HG03045 (cell line): Measurements from ENCODE around the gene MCTS1.
"Not testable (repeated sequence)": the region's sequence is repeated elsewhere in the genome, so short reads cannot be mapped to it uniquely, and the experiment has no call there.

Experiments
- ATAC-seq: cut with Tn5 transposase; IDR thresholded peaks from one replicate; pipeline ENCODE4 v1.9.1; 2021; ENCODE audit warnings: mild to moderate bottlenecking, moderate library complexity; ENCODE audit not compliant: unreplicated experiment

Gene MCTS1

DNA sequence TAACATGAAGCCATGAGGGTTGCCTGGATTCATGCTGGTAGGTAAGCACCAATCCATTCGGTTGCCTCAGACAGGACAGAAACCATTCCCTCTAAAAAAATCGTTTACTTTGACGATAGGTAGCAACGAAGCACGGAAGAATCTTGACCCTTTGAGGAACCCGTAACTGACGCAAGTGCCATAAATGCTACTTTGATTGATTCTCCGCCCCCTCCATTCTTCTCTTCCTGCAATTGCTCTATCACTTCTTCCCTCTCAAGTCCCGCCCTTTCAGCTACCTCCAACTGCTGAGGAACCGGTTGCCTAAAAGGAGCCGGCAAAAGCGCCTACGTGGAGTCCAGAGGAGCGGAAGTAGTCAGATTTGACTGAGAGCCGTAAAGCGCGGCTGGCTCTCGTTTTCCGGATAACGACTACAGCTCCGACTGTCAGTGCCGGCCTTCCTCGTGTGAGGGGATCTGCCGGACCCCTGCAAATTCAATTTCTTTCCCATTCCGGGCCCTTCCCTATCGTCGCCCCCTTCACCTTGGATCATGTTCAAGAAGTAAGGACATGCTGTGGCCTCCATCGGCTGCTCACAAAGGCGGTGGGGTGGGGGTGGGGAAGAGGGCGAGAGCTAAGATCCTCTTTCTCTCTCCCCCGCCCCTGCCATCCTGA is at the start of gene MCTS1:
Gene MCTS1, plus strand, starts transcription at position 395 of the 654 bp plus-strand sequence. Its CDS starts 136 bp downstream, at position 531.
- ATAC-seq = peak; percentile 91

- no peak for ATAC-seq
Observed at GRCh38 chrX:120556251-120556650, 47.6 kb upstream of the MCTS1 start.

DNA sequence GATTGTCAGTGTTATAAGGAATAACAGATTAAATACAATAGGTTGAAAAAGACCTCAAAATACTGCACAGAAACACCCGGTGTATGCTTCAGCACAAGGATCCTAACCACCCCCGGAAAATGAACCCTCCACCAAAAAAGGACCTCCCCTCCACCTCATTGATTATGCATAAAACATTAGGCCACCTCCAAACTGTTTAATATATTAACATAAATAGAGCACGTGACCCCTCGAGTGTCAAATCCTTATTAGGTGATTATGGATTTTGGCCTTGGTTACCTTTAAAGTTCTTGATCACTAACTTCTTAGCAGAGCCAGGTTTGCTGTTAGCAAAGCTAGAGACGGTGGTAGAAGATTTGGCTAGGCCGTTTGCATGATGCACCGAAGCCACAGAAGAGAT is 44.1 kb upstream of the MCTS1 start:
- no peak for ATAC-seq

DNA sequence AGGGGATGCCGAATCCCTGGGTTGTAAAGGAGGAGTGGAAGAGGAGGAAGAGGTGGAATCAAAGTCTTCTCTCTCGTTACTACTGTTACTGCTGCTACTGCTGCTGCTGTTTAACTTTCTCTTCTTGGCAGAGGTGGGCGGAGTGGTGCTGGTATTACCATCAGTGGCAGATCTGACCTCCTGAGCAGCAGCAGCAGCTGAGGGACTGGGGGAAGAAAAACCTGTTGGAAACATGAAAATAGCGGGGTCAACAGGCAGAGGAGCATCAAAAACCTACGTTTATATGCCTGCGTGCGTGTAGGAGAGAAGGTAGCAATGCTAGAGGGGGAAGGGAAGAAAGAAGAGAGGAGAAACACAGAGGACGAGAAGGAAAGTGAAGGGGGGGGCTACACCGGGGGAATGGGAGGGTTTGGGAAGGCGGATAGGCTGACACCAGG is 43.5 kb upstream of the MCTS1 start:
- peak; percentile 45 for ATAC-seq

DNA sequence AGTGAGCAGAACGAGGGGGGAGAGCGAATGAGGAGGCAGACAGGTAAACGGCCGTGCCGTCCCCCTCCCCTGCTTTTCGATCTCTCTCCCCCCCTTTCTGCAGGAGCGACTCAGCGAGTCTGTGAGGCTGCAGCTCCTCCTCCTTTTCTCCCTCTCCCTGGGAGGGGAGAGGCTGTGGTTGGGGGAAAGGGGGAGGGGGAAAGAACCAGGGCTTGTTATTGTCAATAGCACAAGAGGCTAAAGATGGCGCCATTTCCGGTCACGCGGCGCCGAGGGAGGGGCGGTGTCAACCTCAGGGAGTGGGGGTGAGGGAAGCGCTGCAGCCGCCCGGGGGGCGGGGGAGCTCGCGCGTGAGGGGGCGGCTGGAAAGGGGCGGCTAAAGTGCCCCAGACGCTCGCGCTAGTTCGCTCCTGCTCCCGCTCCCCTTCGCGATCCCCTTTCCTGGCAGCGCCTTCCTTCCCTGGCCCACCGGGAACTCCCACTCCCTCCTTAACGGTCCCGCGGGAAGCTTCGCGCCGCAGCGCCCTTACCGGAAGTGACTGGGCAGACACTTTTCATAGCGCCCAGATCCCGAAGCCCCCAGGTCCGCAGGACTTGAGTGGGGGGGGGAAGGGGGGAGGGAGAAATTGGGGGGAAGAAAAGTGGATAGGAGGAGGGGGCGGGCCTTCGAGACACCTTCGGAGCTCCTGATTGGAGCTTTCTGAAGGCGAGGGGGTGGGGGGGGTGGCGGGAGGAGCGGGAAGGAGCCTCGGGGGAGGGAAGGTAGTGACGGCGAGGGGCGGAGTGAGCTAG is 42.9 kb upstream of the MCTS1 start, which contains the start of gene CUL4B:
Gene CUL4B, minus strand, starts transcription at position 121 of the 792 bp plus-strand sequence. CDS start 324 bp downstream, outside the sequence.
- peak; percentile 90 for ATAC-seq

DNA sequence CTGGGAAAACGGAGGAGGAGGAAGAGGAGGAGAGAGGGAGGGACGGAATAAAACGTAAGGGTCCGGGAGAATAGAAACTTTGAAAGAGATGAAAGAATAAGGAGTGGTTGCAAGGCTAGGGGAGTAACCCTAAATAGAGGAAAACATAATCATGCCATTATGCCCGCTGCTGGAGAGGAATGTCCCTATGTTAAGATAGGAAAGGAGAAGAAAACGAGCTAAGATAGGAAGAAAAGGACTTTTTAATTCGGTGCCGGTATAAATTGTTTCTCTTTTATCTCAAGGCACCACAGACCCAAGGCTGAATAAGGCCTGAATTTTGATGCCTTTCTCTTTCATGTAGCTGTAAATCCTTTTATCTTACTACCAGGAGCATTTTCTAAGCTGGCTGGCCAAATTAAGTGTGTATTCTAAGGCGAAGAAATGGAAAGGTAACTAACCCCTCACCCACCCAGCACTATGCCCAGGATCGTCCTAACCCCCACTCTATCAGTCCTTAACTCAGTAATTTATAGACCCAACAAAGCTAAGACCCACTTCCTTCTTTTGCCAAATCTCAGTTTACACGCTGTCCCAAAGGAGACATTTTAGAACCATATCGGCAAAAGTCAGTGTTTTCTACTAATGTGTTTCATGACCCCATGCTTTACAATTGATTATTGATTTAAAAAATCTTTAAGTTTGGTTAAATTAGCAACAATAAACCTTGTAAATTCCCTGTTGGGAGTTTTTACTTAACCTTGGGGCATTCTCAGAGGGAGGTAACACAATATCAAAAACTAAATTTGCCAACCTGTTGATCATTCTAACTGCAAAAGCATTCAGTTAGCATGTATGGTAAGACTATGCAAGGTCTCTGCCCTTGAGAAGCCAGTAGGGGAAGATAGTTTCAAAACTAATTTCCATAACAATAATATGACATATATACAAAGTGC is 42.0 kb upstream of the MCTS1 start:
- no peak for ATAC-seq

- no peak for ATAC-seq
Observed at GRCh38 chrX:120562569-120562926, 41.4 kb upstream of the MCTS1 start.

DNA sequence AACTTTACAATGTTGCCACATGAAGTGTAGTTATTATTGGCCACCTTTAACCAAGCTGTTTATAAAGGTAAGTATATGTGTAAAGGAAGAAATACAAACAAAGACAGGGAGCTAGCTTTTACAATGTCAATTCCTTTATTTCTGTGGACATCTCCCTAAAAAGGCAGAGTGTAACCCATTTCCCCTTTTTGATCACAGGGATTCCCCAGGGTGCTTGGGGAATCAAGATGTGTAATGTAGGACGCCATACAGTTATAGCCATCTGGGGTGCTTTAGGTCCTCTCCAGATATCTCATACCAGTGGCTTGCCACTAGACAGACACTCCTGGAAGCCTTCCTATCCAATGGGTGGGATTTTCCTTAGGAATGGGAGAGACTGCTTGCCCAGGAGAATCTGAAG is 39.0 kb upstream of the MCTS1 start:
- ATAC-seq = no peak

GRCh38 chrX:120566817-120567216 is 37.1 kb upstream of the MCTS1 start:
- no peak for ATAC-seq

DNA sequence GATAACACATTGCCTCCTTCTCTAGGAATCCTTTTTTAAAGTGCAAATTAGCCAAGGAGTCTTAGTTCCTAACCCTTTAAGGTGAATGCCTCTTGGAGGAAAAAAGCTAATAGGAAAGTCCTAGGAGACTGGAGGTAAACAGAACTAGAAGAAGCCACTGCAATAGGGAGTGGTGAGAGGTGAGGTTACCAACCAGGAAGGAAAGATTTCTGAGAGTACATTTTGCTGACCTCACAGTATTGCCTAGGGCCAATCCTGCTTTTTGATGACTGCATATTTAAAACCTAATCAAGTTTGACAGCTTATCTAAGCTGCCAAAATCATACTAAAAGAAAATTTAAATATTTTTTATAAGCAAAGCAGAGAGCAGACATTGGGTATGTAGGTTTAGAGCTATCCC is 35.9 kb upstream of the MCTS1 start:
- no peak for ATAC-seq

GRCh38 chrX:120568609-120569008 is 35.3 kb upstream of the MCTS1 start:
- no peak for ATAC-seq

- no peak for ATAC-seq
Observed at GRCh38 chrX:120570011-120570600, 33.8 kb upstream of the MCTS1 start.

GRCh38 chrX:120573806-120574205 is 30.1 kb upstream of the MCTS1 start:
- not testable (repeated sequence) for ATAC-seq

DNA sequence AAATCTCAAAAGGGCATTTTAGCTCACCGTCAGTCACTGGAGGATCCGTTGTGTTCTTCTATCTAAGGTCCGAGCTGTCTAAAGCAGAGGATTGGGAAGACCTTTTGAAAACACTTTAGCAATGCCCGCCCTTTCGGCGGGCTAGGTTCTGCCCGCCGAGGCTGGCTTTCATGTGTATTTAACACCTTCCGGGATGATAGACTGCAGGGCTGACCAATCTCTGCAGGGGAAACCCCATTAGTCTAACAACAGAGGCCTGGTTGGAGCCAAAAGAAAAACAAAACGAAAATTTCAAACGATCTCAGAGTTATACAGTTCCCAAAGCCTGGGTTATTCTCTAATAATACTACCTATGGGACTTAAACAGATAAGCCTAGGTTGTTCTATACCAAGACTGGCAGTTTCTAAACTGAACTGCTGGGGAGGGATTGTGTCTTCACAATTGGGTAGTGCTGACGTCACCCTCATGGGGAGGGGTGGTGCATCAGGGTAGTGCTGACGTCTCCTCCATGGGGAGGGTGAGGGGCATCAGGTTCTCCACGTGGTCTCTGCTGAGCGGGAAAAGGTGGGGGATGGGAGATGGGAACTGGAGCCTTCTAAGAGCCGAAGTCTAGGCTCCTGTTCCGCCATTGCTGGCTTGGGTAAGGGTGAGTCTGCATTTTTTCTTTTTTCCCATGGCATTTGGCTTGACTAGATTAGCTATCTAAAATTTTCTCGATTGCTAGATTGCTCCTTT is 28.4 kb upstream of the MCTS1 start:
- no peak for ATAC-seq

DNA sequence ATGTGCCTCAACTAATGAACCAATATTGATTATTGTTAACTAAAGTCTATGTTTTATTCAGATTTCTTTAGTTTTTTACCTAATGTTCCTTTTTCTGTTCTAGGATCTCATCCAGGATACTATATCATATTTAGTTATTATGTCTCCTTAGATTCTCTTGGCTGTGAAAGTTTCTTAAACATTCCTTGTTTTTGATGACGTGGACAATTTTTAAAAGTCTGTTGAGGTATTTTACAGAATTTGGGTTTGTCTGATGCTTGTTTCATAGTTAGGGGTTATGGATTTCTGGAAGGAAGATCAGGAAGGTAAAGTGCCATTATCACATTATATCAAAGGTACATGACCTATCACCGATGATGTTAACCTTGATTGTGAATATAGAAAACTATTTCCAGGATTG is 18.2 kb upstream of the MCTS1 start:
- no peak for ATAC-seq

GRCh38 chrX:120604361-120604782 is 471 bp downstream of the MCTS1 start:
- peak; percentile 55 for ATAC-seq

DNA sequence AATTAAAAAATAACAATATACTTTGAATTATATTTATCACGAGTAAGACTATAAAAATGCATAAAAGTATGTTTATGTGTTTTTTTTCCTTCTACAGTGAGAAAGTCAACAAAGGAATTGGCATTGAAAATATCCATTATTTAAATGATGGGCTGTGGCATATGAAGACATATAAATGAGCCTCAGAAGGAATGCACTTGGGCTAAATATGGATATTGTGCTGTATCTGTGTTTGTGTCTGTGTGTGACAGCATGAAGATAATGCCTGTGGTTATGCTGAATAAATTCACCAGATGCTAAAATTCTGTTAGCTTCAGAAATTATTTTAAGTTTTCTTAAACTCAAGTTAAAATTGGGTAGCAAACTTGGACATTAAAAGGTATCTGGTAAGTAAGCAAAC is 8.2 kb downstream of the MCTS1 start:
- no peak for ATAC-seq

GRCh38 chrX:120614816-120615215 is 10.9 kb downstream of the MCTS1 start:
- ATAC-seq = no peak

- ATAC-seq = peak; percentile 53
Observed at GRCh38 chrX:120617996-120618630, 14.2 kb downstream of the MCTS1 start.

GRCh38 chrX:120625371-120625770 is 21.5 kb downstream of the MCTS1 start:
- ATAC-seq = no peak
